ENCODE results near the gene FGGY. TPM values are rescaled to one million over a fixed set of nuclear protein-coding genes. Genes with fewer than 3 reads are reported as not detected.

Gene FGGY
- total RNA-seq, 1 experiment from 2014 or later = 12.0 TPM

GRCh38 chr1:59379371-59379728 lies 82.5 kb downstream of the FGGY start:
- H3K27ac Mint-ChIP-seq = no peak overlapping the region
- TF ChIP-seq GABPB1 (CRISPR knock-in tag; IDR thresholded peaks at IDR 0.05) (no peak), HMGA2 (CRISPR knock-in tag; IDR thresholded peaks at IDR 0.05) (no peak)
- peaks cover 14% of the 10 kb centered on the region for H3K9me3 Mint-ChIP-seq
- POLR2A ChIA-PET = no interaction called here
- H3K4me1 Mint-ChIP-seq = peaks cover 16% of the 10 kb centered on the region
- CTCF ChIA-PET = no interaction called here
- ATAC-seq = no peak
- H3K4me3 Mint-ChIP-seq = no peak overlapping the region
- no peak for DNase-seq (ENCODE audit: low spot score)
- no peaks in the 10 kb centered on the region; the same call in 1 of the 2 replicates for H3K27me3 Mint-ChIP-seq (ENCODE audit: low read depth)
- H3K36me3 Mint-ChIP-seq = peaks cover 22% of the 10 kb centered on the region

DNA sequence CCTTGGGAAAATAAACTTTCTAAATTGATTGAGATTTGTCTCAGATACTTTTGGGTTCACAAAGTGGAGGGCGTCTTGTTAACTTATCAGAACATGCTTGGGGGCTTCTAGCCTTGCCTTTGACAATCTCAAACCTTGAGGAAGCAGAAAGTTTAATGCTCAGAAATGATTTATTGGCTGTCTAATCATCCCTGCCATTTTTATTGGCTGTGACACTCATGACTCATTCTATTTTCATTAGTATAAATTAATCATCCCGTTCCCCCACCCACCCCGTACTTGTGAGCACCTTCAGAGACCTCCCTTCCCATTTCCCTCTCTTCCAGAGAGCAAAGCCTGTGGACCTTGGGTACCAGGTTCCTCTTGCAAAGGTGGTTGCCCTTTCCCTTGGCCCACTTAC lies 87.1 kb downstream of the FGGY start:
- DNase-seq (ENCODE audit: low spot score) (no peak), ATAC-seq (no peak; the same call in 1 of the 2 replicates)
- no peak overlapping the region for H3K4me3 Mint-ChIP-seq
- H3K27ac Mint-ChIP-seq = peak overlapping the region; percentile 77
- ChIA-PET POLR2A (no interaction called here), CTCF (no interaction called here)
- no peaks in the 10 kb centered on the region; the same call in 1 of the 2 replicates for H3K27me3 Mint-ChIP-seq (ENCODE audit: low read depth)
- TF ChIP-seq OVOL2 (CRISPR knock-in tag; IDR thresholded peaks at IDR 0.05; ENCODE audit: borderline replicate concordance) = no peak
- no peak for TF ChIP-seq CREB1 (CRISPR knock-in tag; IDR thresholded peaks at IDR 0.05)
- no peak for TF ChIP-seq NR2C2 (CRISPR knock-in tag; IDR thresholded peaks at IDR 0.05)
- TF ChIP-seq ZNF423 (CRISPR knock-in tag; IDR thresholded peaks at IDR 0.05) = no peak
- no peak for TF ChIP-seq FOXK1 (CRISPR knock-in tag; IDR thresholded peaks at IDR 0.05)
- no peak for TF ChIP-seq ZNF416 (CRISPR knock-in tag; IDR thresholded peaks at IDR 0.05)
- H3K36me3 Mint-ChIP-seq = peaks cover 16% of the 10 kb centered on the region
- peaks cover 32% of the 10 kb centered on the region for H3K4me1 Mint-ChIP-seq
- H3K9me3 Mint-ChIP-seq = peaks cover 14% of the 10 kb centered on the region

DNA sequence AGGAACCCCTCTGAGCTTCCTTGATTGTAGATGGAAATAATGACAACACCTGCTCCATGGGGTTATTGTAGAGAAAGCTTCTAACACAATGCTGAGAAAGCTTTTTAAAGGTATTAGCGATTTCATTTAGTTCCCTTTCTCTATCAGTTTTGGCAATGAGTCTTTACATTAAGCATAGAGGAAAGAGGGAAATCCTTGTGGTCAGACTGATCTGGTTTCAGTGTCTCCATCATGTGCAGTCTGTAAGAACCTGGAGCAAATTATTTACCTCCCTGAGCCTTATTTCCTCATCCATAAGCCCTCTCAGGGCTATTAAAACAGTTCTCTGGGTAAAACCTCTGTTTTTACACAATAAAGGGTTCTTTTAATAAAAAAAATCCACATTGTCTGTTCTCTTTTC lies 87.5 kb downstream of the FGGY start:
- Mint-ChIP-seq H3K4me1 (peaks cover 32% of the 10 kb centered on the region), H3K9me3 (peaks cover 14% of the 10 kb centered on the region), H3K27ac (peak overlapping the region; percentile 77), H3K27me3 (ENCODE audit: low read depth) (no peaks in the 10 kb centered on the region; the same call in 1 of the 2 replicates), H3K36me3 (peaks cover 16% of the 10 kb centered on the region), H3K4me3 (peak overlapping the region; percentile 5; the same call in 1 of the 2 replicates)
- CTCF ChIA-PET = interaction anchor here (0.8 kb wide), 1 partner anchor 315 kb away, joined by 3 read pairs; no protein-coding TSS in a partner anchor
- ATAC-seq (no peak), DNase-seq (ENCODE audit: low spot score) (no peak)
- POLR2A ChIA-PET = no interaction called here
- TF ChIP-seq ZNF219 (CRISPR knock-in tag; IDR thresholded peaks at IDR 0.05; ENCODE audit: borderline replicate concordance) (no peak), ZNF232 (CRISPR knock-in tag; IDR thresholded peaks at IDR 0.05) (no peak)

GRCh38 chr1:59388191-59388590 lies 91.3 kb downstream of the FGGY start:
- no peak overlapping the region for H3K4me3 Mint-ChIP-seq
- H3K9me3 Mint-ChIP-seq = peaks cover 5% of the 10 kb centered on the region; the same call in 1 of the 2 replicates
- POLR2A ChIA-PET = no interaction called here
- no peaks in the 10 kb centered on the region for H3K36me3 Mint-ChIP-seq
- ATAC-seq (no peak), DNase-seq (ENCODE audit: low spot score) (no peak)
- CTCF ChIA-PET = no interaction called here
- H3K4me1 Mint-ChIP-seq = peaks cover 38% of the 10 kb centered on the region
- H3K27me3 Mint-ChIP-seq (ENCODE audit: low read depth) = no peaks in the 10 kb centered on the region; the same call in 1 of the 2 replicates
- TF ChIP-seq RELA (CRISPR knock-in tag; IDR thresholded peaks at IDR 0.05; ENCODE audit: borderline replicate concordance) (no peak), ZNF532 (CRISPR knock-in tag; IDR thresholded peaks at IDR 0.05; ENCODE audit: borderline replicate concordance) (no peak), ZNF396 (CRISPR knock-in tag; IDR thresholded peaks at IDR 0.05; ENCODE audit: borderline replicate concordance) (no peak), ATF1 (CRISPR knock-in tag; IDR thresholded peaks at IDR 0.05) (no peak), ZNF317 (CRISPR knock-in tag; IDR thresholded peaks at IDR 0.05; ENCODE audit: borderline replicate concordance, low read depth) (no peak), FOXK1 (CRISPR knock-in tag; IDR thresholded peaks at IDR 0.05) (no peak)
- TF ChIP-seq, protein P1, sequence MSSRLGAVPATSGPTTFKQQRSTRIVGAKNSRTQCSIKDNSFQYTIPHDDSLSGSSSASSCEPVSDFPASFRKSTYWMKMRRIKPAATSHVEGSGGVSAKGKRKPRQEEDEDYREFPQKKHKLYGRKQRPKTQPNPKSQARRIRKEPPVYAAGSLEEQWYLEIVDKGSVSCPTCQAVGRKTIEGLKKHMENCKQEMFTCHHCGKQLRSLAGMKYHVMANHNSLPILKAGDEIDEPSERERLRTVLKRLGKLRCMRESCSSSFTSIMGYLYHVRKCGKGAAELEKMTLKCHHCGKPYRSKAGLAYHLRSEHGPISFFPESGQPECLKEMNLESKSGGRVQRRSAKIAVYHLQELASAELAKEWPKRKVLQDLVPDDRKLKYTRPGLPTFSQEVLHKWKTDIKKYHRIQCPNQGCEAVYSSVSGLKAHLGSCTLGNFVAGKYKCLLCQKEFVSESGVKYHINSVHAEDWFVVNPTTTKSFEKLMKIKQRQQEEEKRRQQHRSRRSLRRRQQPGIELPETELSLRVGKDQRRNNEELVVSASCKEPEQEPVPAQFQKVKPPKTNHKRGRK (CRISPR knock-in tag; IDR thresholded peaks at IDR 0.05; ENCODE audit: borderline replicate concordance) = no peak
- TF ChIP-seq, protein P2, sequence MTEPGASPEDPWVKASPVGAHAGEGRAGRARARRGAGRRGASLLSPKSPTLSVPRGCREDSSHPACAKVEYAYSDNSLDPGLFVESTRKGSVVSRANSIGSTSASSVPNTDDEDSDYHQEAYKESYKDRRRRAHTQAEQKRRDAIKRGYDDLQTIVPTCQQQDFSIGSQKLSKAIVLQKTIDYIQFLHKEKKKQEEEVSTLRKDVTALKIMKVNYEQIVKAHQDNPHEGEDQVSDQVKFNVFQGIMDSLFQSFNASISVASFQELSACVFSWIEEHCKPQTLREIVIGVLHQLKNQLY (CRISPR knock-in tag; IDR thresholded peaks at IDR 0.05) = no peak
- TF ChIP-seq, protein P3, sequence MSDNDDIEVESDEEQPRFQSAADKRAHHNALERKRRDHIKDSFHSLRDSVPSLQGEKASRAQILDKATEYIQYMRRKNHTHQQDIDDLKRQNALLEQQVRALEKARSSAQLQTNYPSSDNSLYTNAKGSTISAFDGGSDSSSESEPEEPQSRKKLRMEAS (CRISPR knock-in tag; IDR thresholded peaks at IDR 0.05) = no peak
- TF ChIP-seq, protein P4, sequence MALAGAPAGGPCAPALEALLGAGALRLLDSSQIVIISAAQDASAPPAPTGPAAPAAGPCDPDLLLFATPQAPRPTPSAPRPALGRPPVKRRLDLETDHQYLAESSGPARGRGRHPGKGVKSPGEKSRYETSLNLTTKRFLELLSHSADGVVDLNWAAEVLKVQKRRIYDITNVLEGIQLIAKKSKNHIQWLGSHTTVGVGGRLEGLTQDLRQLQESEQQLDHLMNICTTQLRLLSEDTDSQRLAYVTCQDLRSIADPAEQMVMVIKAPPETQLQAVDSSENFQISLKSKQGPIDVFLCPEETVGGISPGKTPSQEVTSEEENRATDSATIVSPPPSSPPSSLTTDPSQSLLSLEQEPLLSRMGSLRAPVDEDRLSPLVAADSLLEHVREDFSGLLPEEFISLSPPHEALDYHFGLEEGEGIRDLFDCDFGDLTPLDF (CRISPR knock-in tag; IDR thresholded peaks at IDR 0.05) = no peak
- H3K27ac Mint-ChIP-seq = no peak overlapping the region

Data from WTC11 (cell line).